K562 (cell line): ENCODE measurements around the gene POP5.
A peak's percentile ranks its signal among the peaks of the same experiment; 100 is the strongest.

Experiments used
- BRCA1 ChIP-seq, 2 experiments: fragments of 450-650 bp in 1 of 2; sonication (generic) in 1 of 2; formaldehyde crosslinking in 1 of 2; IDR thresholded peaks; 2 replicates each; pipeline versions ENCODE4 v1.5.0 to v1.6.1; 2017 to 2020; ENCODE audit warnings: mild to moderate bottlenecking in 1 of 2, missing genetic modification reagents in 1 of 2
- BRF1 ChIP-seq: IDR thresholded peaks from 3 replicates; pipeline ENCODE4 v1.6.1; 2011; ENCODE audit warnings: borderline replicate concordance, mild to moderate bottlenecking; ENCODE audit not compliant: insufficient read length; ENCODE audit errors: extremely low read depth
- EP300 ChIP-seq: IDR thresholded peaks from 2 replicates; pipeline ENCODE4 v1.6.1; 2012; ENCODE audit warnings: low read length, improper control_type of control experiment
- FOXM1 ChIP-seq, 2 experiments: fragments of 450-650 bp in 1 of 2; sonication (generic) in 1 of 2; formaldehyde crosslinking in 1 of 2; IDR thresholded peaks; 2 replicates each; pipeline versions ENCODE4 v1.6.1 to v1.9.0; 2017 to 2022; ENCODE audit warnings: low read depth in 2 of 2, mild to moderate bottlenecking in 2 of 2, missing genetic modification reagents in 1 of 2, moderate library complexity in 1 of 2
- HDAC2 ChIP-seq: fragments of 450-650 bp; IDR thresholded peaks from 2 replicates; pipeline ENCODE4 v1.6.1; 2016; ENCODE audit warnings: mild to moderate bottlenecking
- POLR2AphosphoS5 ChIP-seq: IDR thresholded peaks from 2 replicates; pipeline ENCODE4 v1.6.1; 2011; ENCODE audit warnings: mild to moderate bottlenecking, low read depth, low read length, moderate library complexity; ENCODE audit not compliant: control insufficient read depth, insufficient read depth
- TEAD4 ChIP-seq, 2 experiments: sonication (generic) in 1 of 2; formaldehyde crosslinking in 1 of 2; IDR thresholded peaks; 2 replicates each; pipeline versions ENCODE4 v1.6.1 to v1.8.0; 2012 to 2022; ENCODE audit warnings: borderline replicate concordance in 1 of 2, inconsistent platforms in 1 of 2, low read length in 1 of 2, mild to moderate bottlenecking in 1 of 2, missing genetic modification reagents in 1 of 2
- ZNF431 ChIP-seq: sonication (generic); formaldehyde crosslinking; IDR thresholded peaks from 2 replicates; pipeline ENCODE4 v1.8.0; 2022; ENCODE audit warnings: mild to moderate bottlenecking, missing genetic modification reagents
- TF ChIP-seq, protein P1 (sequence below): sonication (generic); formaldehyde crosslinking; IDR thresholded peaks from 2 replicates; pipeline ENCODE4 v1.8.1; 2023; ENCODE audit warnings: mild to moderate bottlenecking, missing genetic modification reagents

DNA sequence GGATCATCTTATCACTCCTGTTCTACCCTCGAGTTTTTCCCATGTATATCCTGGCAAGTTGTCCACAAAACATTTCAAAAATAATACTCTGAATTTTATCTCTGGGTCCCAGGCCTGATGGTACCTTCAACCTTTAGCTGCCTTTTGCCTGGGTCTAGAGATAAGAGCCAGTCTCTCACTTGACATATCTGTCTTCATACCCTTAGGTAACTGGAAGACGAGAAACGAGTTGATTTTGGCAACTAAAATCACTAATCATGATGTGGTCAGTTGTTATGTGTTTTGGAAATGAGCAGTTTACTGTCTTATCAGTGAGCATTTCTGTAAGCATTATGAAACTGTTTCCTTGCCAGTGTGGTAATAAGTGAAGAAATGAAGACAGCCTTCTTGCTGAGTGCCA, 40.8 kb downstream of the POP5 start:
- TF ChIP-seq ZNF431 (CRISPR knock-in tag) = no peak
- peak; percentile 96 for TF ChIP-seq EP300
- TF ChIP-seq POLR2AphosphoS5 = peak; percentile 97
- peak; percentile 98 for TF ChIP-seq FOXM1 (IDR thresholded peaks at IDR 0.05; ENCODE audit: low read depth)
- TF ChIP-seq FOXM1 (CRISPR knock-in tag; IDR thresholded peaks at IDR 0.05; ENCODE audit: low read depth) = no peak
- peak; percentile 99 for TF ChIP-seq HDAC2
- peak; percentile 99 for TF ChIP-seq TEAD4 (IDR thresholded peaks at IDR 0.05; ENCODE audit: low read length)
- no peak for TF ChIP-seq TEAD4 (CRISPR knock-in tag; IDR thresholded peaks at IDR 0.05; ENCODE audit: borderline replicate concordance)
- no peak for TF ChIP-seq BRCA1 (IDR thresholded peaks at IDR 0.05)
- TF ChIP-seq BRCA1 (CRISPR knock-in tag; IDR thresholded peaks at IDR 0.05) = no peak
- TF ChIP-seq, protein P1, sequence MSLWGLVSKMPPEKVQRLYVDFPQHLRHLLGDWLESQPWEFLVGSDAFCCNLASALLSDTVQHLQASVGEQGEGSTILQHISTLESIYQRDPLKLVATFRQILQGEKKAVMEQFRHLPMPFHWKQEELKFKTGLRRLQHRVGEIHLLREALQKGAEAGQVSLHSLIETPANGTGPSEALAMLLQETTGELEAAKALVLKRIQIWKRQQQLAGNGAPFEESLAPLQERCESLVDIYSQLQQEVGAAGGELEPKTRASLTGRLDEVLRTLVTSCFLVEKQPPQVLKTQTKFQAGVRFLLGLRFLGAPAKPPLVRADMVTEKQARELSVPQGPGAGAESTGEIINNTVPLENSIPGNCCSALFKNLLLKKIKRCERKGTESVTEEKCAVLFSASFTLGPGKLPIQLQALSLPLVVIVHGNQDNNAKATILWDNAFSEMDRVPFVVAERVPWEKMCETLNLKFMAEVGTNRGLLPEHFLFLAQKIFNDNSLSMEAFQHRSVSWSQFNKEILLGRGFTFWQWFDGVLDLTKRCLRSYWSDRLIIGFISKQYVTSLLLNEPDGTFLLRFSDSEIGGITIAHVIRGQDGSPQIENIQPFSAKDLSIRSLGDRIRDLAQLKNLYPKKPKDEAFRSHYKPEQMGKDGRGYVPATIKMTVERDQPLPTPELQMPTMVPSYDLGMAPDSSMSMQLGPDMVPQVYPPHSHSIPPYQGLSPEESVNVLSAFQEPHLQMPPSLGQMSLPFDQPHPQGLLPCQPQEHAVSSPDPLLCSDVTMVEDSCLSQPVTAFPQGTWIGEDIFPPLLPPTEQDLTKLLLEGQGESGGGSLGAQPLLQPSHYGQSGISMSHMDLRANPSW (CRISPR knock-in tag) = no peak
- no peak for TF ChIP-seq BRF1
